OCI-LY1 (cell line): ENCODE results near the gene PTPRD.

Source experiments
- CTCF ChIP-seq: fragments of 200-600 bp; sonication (generic), shearing (Covaris generic); IDR thresholded peaks from 2 replicates; pipeline ENCODE4 v1.5.1; 2017; ENCODE audit warnings: mild to moderate bottlenecking, antibody characterized with exemption, low read length, moderate library complexity, mixed read lengths
- EZH2 ChIP-seq: fragments of 200-600 bp; sonication (generic), shearing (Covaris generic); IDR thresholded peaks from 2 replicates; pipeline ENCODE4 v1.8.0; 2017; ENCODE audit warnings: borderline replicate concordance, mixed run types, mild to moderate bottlenecking, antibody characterized with exemption, low read length, moderate library complexity, mixed read lengths

DNA sequence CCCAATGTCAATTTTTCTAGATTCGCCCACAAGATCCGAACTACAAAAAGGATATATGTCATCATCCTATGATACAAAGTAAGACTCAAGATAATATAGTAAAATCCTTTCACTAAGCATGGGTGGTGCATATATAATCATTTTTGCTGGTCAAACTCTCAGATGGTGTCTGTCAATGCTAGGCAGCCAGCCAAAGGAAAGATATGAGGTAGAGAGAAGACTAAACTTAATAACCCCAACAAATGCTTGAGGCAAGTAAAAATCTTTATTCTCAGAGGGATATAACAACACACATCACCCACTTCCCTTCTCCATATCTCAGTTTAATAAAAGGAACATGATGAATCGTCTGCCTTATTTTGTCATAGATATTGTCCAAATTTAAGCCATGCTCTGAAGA lies 1972.0 kb downstream of the PTPRD start:
- no peak for TF ChIP-seq CTCF
- no peak for TF ChIP-seq EZH2
